ENCODE data around the gene SCN2B.

DNA sequence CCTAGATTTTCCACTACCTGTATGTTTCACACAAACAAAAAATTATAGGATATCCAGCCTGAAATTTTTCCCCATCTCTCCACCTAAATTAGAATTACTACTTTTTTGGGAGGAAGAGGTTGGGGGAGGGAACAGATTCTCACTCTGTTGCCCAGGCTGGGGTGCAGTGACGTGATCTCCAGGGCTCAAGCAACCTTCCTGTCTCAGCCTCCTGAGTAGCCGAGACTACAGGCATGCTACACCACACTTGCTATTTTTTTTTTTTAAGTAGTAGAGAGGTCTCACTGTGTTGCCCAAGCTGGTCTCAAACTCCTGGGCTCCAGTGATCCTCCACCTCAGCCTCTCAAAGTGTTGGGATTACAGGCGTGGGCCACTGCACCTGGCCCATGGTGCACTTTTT is 38.8 kb upstream of the SCN2B start:
- TF ChIP-seq, protein P1, sequence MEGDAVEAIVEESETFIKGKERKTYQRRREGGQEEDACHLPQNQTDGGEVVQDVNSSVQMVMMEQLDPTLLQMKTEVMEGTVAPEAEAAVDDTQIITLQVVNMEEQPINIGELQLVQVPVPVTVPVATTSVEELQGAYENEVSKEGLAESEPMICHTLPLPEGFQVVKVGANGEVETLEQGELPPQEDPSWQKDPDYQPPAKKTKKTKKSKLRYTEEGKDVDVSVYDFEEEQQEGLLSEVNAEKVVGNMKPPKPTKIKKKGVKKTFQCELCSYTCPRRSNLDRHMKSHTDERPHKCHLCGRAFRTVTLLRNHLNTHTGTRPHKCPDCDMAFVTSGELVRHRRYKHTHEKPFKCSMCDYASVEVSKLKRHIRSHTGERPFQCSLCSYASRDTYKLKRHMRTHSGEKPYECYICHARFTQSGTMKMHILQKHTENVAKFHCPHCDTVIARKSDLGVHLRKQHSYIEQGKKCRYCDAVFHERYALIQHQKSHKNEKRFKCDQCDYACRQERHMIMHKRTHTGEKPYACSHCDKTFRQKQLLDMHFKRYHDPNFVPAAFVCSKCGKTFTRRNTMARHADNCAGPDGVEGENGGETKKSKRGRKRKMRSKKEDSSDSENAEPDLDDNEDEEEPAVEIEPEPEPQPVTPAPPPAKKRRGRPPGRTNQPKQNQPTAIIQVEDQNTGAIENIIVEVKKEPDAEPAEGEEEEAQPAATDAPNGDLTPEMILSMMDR (IDR thresholded peaks at IDR 0.05), result no peak
- TF ChIP-seq POLR2A (IDR thresholded peaks at IDR 0.05), result no peak

All from testis (tissue), 2 donors.